CD4-positive, CD25-positive, alpha-beta regulatory T cell (primary cell): ENCODE data around the gene RAD51B. TPM values are rescaled to one million over a fixed set of nuclear protein-coding genes. Genes with fewer than 3 reads are reported as not detected.

ENCODE experiments used
- ATAC-seq, 2 donors: fragments of 150-1000 bp; cut with Tn5 transposase; one replicate each; pipeline ENCODE4 v1.10.0; 2021; ENCODE audit warnings: low read depth in 2 of 2, moderate number of reproducible peaks in 2 of 2, moderate library complexity in 1 of 2
- DNase-seq, 3 donors: peaks; one replicate each; pipeline versions ENCODE4 v3.0.0 to v3.0.0-alpha.2; 2012 to 2022; ENCODE audit warnings: mixed read lengths in 1 of 3
- H3K27ac ChIP-seq: one replicate; pipeline ENCODE4 v1.7.0; 2013; ENCODE audit warnings: mild to moderate bottlenecking, low read length; ENCODE audit not compliant: insufficient read depth, poor library complexity, severe bottlenecking
- H3K27me3 ChIP-seq: one replicate; pipeline ENCODE4 v1.7.0; 2013; ENCODE audit warnings: low read length; ENCODE audit not compliant: control insufficient read depth, insufficient read depth
- H3K36me3 ChIP-seq: one replicate; pipeline ENCODE4 v1.7.0; 2013; ENCODE audit warnings: mild to moderate bottlenecking, low read length, moderate library complexity; ENCODE audit not compliant: control insufficient read depth, insufficient read depth
- H3K4me1 ChIP-seq: 2 replicates; pipeline ENCODE4 v1.7.0; 2013; ENCODE audit warnings: mild to moderate bottlenecking, low read length; ENCODE audit not compliant: insufficient read depth, control insufficient read depth, poor library complexity, severe bottlenecking
- H3K4me3 ChIP-seq: one replicate; pipeline ENCODE4 v1.7.0; 2013; ENCODE audit warnings: low read depth, mild to moderate bottlenecking, low read length, moderate library complexity
- H3K9me3 ChIP-seq, 2 experiments: 1 replicate in 1 of 2; 2 replicates in 1 of 2; pipeline ENCODE4 v1.7.0; 2013; ENCODE audit warnings: low read length in 2 of 2, mild to moderate bottlenecking in 1 of 2, moderate library complexity in 1 of 2; ENCODE audit not compliant: control insufficient read depth in 2 of 2
- H3K27ac Mint-ChIP-seq, 3 donors: one replicate each; pipeline ENCODE4 v1.8.0; 2020 to 2022; ENCODE audit warnings: mild to moderate bottlenecking in 3 of 3, mixed read lengths in 3 of 3, moderate library complexity in 2 of 3
- H3K27me3 Mint-ChIP-seq: one replicate; pipeline ENCODE4 v1.8.0; 2022; ENCODE audit warnings: mild to moderate bottlenecking, mixed read lengths
- H3K36me3 Mint-ChIP-seq: one replicate; pipeline ENCODE4 v1.8.0; 2020; ENCODE audit warnings: mixed read lengths
- H3K4me1 Mint-ChIP-seq, 4 donors: one replicate each; pipeline ENCODE4 v1.8.0; 2020 to 2022; ENCODE audit warnings: mixed read lengths in 4 of 4, mild to moderate bottlenecking in 1 of 4
- H3K4me3 Mint-ChIP-seq, 4 donors: one replicate each; pipeline ENCODE4 v1.8.0; 2020 to 2022; ENCODE audit warnings: mild to moderate bottlenecking in 4 of 4, mixed read lengths in 4 of 4, moderate library complexity in 3 of 4
- H3K9me3 Mint-ChIP-seq, 7 donors: one replicate each; pipeline ENCODE4 v1.8.0; 2020 to 2022; ENCODE audit warnings: mixed read lengths in 7 of 7, mild to moderate bottlenecking in 3 of 7, moderate library complexity in 2 of 7
- polyA plus RNA-seq, 4 donors: library from polyadenylated mRNA; unstranded; fragments of 300-500 nt; fragmentation: Illumina TruSeq; gene quantifications; one replicate each; pipeline ENCODE4 v1.2.3, GENCODE V29; 2021
- total RNA-seq: library from RNA; stranded (reverse); gene quantifications from one replicate; pipeline ENCODE4 v1.2.3, GENCODE V29; 2022

The RAD51B gene
- total and polyA plus RNA-seq, 5 donors from 2014 or later = 19.1 to 40.2 (median 28.1) TPM

DNA sequence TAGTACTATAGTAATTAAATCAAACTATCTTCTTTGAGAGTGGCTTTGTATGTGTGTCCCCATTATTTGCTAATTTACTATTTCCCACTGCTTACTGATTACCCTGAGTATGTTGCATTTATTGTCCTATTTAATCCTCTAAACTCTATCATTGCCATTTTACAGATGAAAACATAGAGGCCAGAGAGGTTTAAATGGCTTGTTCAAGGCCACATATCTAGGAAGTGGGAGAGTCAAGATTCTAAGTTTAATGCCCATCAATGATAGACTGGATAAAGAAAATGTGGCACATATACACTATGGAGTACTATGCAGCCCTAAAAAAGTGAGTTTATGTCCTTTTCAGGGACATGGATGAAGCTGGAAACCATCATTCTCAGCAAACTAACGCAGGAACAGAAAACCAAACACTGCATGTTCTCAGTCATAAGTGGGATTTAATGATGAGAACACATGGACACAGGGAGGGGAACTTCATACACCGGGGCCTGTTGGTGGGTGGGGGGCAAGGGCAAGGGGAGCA lies 553.6 kb downstream of the RAD51B start:
- Mint-ChIP-seq H3K36me3 (no peaks in the 10 kb centered on the region), H3K4me3 (no peak overlapping the region), H3K27ac (peak overlapping the region; percentile 8 to 68 (median 64)), H3K4me1 (peaks cover 39 to 86% (median 68%) of the 10 kb centered on the region in 4 donors), H3K9me3 (peaks cover 0 to 6% (median 0%) of the 10 kb centered on the region in 7 donors), H3K27me3 (no peaks in the 10 kb centered on the region)
- no peak for DNase-seq
- no peak for ATAC-seq
- Histone ChIP-seq H3K27me3 (no peaks in the 10 kb centered on the region), H3K4me1 (peaks cover 63% of the 10 kb centered on the region), H3K27ac (no peak overlapping the region), H3K9me3 (no peaks in the 10 kb centered on the region), H3K4me3 (no peak overlapping the region), H3K36me3 (no peaks in the 10 kb centered on the region)

DNA sequence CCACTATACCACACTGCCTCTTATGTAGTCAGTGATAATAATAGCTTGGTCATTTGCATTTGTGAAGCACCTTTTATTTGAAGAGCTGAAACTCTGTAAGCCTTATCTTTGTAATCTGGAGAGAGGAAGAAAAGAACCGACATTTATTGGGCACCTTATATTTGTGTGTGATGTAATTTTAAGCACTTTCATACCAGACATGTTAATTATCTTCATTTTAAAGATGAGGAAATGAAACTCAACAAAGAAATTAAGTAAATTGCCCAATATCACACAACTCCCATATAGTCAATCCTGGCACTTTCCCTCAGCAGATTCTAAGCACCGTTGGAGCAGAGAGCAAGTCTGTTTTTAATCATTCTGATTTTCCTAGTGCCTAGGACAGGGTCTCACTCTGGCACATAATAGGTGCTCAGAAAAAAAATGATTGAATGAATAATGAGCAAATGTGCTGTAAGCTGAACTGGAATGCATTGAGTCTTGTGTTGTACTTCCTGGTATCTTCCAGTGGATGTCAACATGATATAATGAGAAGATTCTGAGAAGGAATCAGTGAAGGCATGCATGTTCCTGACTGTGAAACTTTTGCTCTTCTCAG lies 554.4 kb downstream of the RAD51B start:
- peaks cover 0 to 6% (median 0%) of the 10 kb centered on the region in 7 donors for H3K9me3 Mint-ChIP-seq
- no peak overlapping the region for H3K4me3 ChIP-seq
- no peak overlapping the region for H3K4me3 Mint-ChIP-seq
- no peaks in the 10 kb centered on the region for H3K9me3 ChIP-seq
- ATAC-seq = no peak
- peak overlapping the region; percentile 64 to 75 (median 65) for H3K27ac Mint-ChIP-seq
- H3K36me3 Mint-ChIP-seq = no peaks in the 10 kb centered on the region
- DNase-seq = no peak
- no peaks in the 10 kb centered on the region for H3K27me3 Mint-ChIP-seq
- H3K27ac ChIP-seq = no peak overlapping the region
- peaks cover 38 to 85% (median 65%) of the 10 kb centered on the region in 4 donors for H3K4me1 Mint-ChIP-seq
- H3K36me3 ChIP-seq = no peaks in the 10 kb centered on the region
- peaks cover 63% of the 10 kb centered on the region for H3K4me1 ChIP-seq
- no peaks in the 10 kb centered on the region for H3K27me3 ChIP-seq

DNA sequence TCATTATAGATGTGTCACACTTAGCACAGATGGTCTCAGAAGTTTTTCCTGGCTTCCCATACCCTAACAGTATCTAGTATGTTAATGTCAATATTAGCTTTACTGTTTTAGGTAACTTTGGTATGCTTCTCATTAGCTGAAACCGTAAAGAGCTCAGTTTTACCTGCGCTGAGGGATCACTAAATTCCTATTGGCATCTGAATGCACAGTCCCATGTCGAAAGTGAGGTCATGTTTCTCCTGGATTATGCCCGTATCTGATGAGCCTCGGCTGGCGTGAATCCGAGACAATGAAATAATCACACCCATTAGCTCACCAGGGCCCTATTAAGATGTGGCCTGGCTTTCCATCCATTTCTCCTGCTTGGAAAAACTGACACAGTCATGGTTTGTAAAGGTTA lies 555.1 kb downstream of the RAD51B start:
- Histone ChIP-seq H3K4me3 (no peak overlapping the region), H3K27ac (no peak overlapping the region), H3K27me3 (no peaks in the 10 kb centered on the region), H3K36me3 (no peaks in the 10 kb centered on the region), H3K4me1 (peaks cover 63% of the 10 kb centered on the region), H3K9me3 (no peaks in the 10 kb centered on the region)
- Mint-ChIP-seq H3K4me1 (peaks cover 36 to 83% (median 64%) of the 10 kb centered on the region in 4 donors), H3K36me3 (no peaks in the 10 kb centered on the region), H3K9me3 (peaks cover 0 to 6% (median 0%) of the 10 kb centered on the region in 7 donors), H3K27ac (peak overlapping the region in 1 of 3 donors; percentile 75), H3K4me3 (no peak overlapping the region), H3K27me3 (no peaks in the 10 kb centered on the region)
- ATAC-seq = no peak
- no peak for DNase-seq

DNA sequence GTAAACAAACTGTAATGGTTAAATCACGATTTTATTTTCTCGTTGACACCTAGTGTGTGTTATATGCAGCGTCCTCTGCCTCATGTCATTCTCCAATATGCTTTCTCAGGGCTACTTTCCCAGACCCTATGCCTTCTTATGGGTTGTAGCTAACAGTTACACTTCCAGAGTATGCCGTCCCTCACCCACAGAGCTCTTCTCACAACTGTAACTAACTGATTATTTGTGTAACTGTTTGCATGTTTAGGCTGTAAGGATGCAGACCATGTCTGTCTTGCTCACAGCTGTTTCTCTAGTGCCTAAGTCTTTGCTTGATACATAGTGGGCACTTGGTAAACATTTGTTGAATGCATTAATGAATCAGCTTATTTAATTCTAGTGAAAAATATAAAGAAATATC lies 555.8 kb downstream of the RAD51B start:
- no peaks in the 10 kb centered on the region for H3K36me3 Mint-ChIP-seq
- H3K9me3 ChIP-seq = no peaks in the 10 kb centered on the region
- no peaks in the 10 kb centered on the region for H3K27me3 ChIP-seq
- H3K27me3 Mint-ChIP-seq = no peaks in the 10 kb centered on the region
- peaks cover 36 to 83% (median 65%) of the 10 kb centered on the region in 4 donors for H3K4me1 Mint-ChIP-seq
- no peaks in the 10 kb centered on the region for H3K36me3 ChIP-seq
- H3K4me1 ChIP-seq = peaks cover 67% of the 10 kb centered on the region
- peak overlapping the region; percentile 7 for H3K27ac ChIP-seq
- peaks cover 0 to 6% (median 0%) of the 10 kb centered on the region in 7 donors for H3K9me3 Mint-ChIP-seq
- H3K4me3 Mint-ChIP-seq = peak overlapping the region in 1 of 4 donors; percentile 0
- H3K4me3 ChIP-seq = peak overlapping the region; percentile 2
- no peak for DNase-seq
- H3K27ac Mint-ChIP-seq = peak overlapping the region in 2 of 3 donors; percentile 75 to 88
- ATAC-seq = no peak

DNA sequence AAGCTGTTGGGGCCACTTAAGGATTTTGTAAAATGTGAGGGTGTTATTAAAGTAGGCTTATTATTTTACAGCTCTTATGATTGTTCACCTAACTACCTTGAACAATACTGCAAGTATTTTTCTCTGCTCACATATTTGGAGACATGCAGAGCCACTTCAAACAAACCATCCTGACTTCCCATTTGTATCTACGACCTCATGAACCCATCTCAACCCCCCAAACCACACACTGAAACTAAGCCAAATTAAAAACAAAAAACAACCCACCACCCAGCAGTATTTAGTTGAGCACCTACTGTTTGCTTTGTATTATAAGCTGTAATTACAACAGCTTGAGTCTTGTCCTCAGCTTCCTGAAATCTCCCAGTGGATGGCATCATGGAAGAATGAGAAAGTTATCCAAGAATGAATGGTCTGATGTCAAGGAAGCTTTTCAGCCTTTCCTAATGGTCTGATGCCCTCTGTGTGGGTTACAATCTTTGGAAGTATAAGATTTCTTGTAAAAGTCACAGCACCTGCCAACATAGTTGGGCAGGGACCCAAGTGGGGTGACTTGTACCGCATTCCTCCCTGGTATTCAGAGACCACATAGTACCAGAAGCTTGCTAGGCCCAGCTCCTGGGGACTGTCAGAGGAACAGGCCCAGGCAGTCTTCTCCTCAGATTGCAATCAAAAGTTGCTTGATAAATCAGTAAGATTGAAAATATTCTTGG lies 556.6 kb downstream of the RAD51B start:
- Mint-ChIP-seq H3K27ac (peak overlapping the region; percentile 75 to 88 (median 87)), H3K9me3 (peaks cover 0 to 6% (median 0%) of the 10 kb centered on the region in 7 donors), H3K4me3 (peak overlapping the region; percentile 27 to 59 (median 50)), H3K4me1 (peaks cover 44 to 82% (median 67%) of the 10 kb centered on the region in 4 donors), H3K27me3 (no peaks in the 10 kb centered on the region), H3K36me3 (no peaks in the 10 kb centered on the region)
- H3K36me3 ChIP-seq = no peaks in the 10 kb centered on the region
- DNase-seq (no peak), ATAC-seq (no peak)
- no peaks in the 10 kb centered on the region for H3K27me3 ChIP-seq
- peaks cover 72% of the 10 kb centered on the region for H3K4me1 ChIP-seq
- no peak overlapping the region for H3K4me3 ChIP-seq
- H3K9me3 ChIP-seq = no peaks in the 10 kb centered on the region
- no peak overlapping the region for H3K27ac ChIP-seq

DNA sequence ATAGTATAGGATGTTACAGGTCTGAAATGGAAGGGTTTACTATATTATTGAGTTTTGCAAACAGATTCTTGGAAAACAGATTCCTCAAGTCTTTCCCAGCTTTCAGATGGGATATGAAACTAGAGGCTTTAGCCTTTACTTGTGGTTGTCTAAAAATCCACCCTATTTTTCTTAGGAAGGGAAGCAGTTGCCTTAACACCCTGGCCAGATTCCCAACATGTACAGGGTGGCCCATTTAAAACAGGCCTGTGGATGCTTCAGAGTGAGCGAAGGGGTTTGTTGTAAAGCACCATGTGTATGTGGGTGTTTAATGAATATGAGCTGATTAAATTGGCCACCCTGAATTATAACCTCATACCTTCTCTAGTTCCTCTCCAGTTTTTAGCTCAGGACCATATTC lies 557.4 kb downstream of the RAD51B start:
- Mint-ChIP-seq H3K36me3 (no peaks in the 10 kb centered on the region), H3K27ac (peak overlapping the region; percentile 88 to 99 (median 95)), H3K4me1 (peaks cover 41 to 79% (median 63%) of the 10 kb centered on the region in 4 donors), H3K4me3 (peak overlapping the region in 3 of 4 donors; percentile 61 to 65 (median 64)), H3K9me3 (peaks cover 0 to 6% (median 0%) of the 10 kb centered on the region in 7 donors), H3K27me3 (no peaks in the 10 kb centered on the region)
- peak overlapping the region; percentile 65 for H3K4me3 ChIP-seq
- ATAC-seq = no peak
- H3K27me3 ChIP-seq = no peaks in the 10 kb centered on the region
- no peaks in the 10 kb centered on the region for H3K36me3 ChIP-seq
- peak overlapping the region; percentile 67 for H3K27ac ChIP-seq
- no peaks in the 10 kb centered on the region for H3K9me3 ChIP-seq
- DNase-seq = no peak
- peaks cover 72% of the 10 kb centered on the region for H3K4me1 ChIP-seq

DNA sequence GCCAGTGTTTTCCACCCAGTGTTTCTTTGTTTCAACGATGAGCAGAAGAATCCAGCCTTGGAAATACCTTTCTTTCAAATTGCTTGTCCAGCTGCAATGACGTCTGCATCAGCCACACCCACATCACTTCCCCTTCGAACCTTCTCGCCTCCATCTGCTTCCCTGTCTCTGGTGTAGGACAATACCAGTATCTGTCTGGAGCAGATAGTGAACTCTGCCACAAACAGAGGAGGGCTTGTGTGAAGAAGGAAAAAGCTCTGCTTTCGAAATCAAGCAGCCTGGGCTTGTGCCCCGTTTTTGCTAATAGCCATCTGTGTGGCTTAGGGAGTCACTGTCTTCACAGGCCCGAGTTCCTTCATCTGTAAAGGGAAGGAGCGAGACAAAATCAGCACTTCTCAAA lies 557.9 kb downstream of the RAD51B start:
- peak in 1 of 3 donors; percentile 27 for DNase-seq
- Histone ChIP-seq H3K36me3 (no peaks in the 10 kb centered on the region), H3K9me3 (no peaks in the 10 kb centered on the region), H3K27ac (peak overlapping the region; percentile 67), H3K4me3 (peak overlapping the region; percentile 65), H3K4me1 (peaks cover 72% of the 10 kb centered on the region), H3K27me3 (no peaks in the 10 kb centered on the region)
- peaks cover 39 to 74% (median 60%) of the 10 kb centered on the region in 4 donors for H3K4me1 Mint-ChIP-seq
- peak in 1 of 2 donors; percentile 30 for ATAC-seq
- H3K9me3 Mint-ChIP-seq = peaks cover 0 to 6% (median 0%) of the 10 kb centered on the region in 7 donors
- H3K4me3 Mint-ChIP-seq = peak overlapping the region in 3 of 4 donors; percentile 61 to 65 (median 64)
- peak overlapping the region; percentile 88 to 99 (median 95) for H3K27ac Mint-ChIP-seq
- no peaks in the 10 kb centered on the region for H3K27me3 Mint-ChIP-seq
- H3K36me3 Mint-ChIP-seq = no peaks in the 10 kb centered on the region
